ENCODE measurements around the gene CEACAM21. TPM values are rescaled to one million over a fixed set of nuclear protein-coding genes. Genes with fewer than 3 reads are reported as not detected.
A peak's percentile ranks its signal among the peaks of the same experiment; 100 is the strongest.

The CEACAM21 gene
- total and polyA plus RNA-seq, 2 donors (not counting 1 experiment from before 2014, with no cell fraction given), result not detected

DNA sequence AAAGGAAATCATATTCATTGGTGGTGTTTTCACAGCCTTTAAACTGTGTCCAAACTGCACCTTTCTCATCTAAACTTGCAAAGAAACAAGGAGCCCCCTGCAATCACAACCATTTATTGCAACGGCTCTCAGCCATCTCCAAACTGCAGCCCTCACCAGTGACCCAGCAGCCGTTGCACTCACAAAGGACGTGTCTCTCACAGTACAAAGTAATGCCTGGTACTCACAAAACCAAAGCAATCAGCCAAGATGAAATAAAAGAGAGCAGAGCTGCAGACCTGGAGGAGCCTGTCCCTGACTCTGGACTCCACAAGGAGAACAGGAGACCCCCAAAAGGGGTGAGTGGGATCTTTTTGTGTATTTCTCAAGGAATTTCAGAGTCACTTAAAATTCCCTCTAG, 20.2 kb upstream of the CEACAM21 start:
- Histone ChIP-seq H3K4me1 (ENCODE audit: control insufficient read depth, extremely low read depth, insufficient read depth, low read length) (no peaks in the 10 kb centered on the region), H3K27me3 (ENCODE audit: control insufficient read depth, insufficient read depth, low read length) (no peaks in the 10 kb centered on the region), H3K4me3 (replicated peaks in 1 of 4; ENCODE audit: control extremely low read depth in 1 of 4, insufficient read depth in 1 of 4, low read depth in 3 of 4, low read length in 4 of 4) (no peak overlapping the region), H3K4me2 (ENCODE audit: extremely low read depth, insufficient read depth, low read length) (no peak overlapping the region), H4K20me1 (ENCODE audit: control insufficient read depth, extremely low read depth, insufficient read depth, low read length) (no peaks in the 10 kb centered on the region), H2AFZ (ENCODE audit: low read length) (no peak overlapping the region), H3K27ac (ENCODE audit: insufficient read depth, low read length) (no peak overlapping the region), H3K36me3 (ENCODE audit: control insufficient read depth, insufficient read depth, low read length) (no peaks in the 10 kb centered on the region), H3K9ac (ENCODE audit: insufficient read depth, low read length) (no peak overlapping the region), H3K9me3 (ENCODE audit: control insufficient read depth, insufficient read depth, low read depth, low read length) (no peaks in the 10 kb centered on the region), H3K79me2 (ENCODE audit: control insufficient read depth, insufficient read depth, low read length) (no peaks in the 10 kb centered on the region)
- DNase-seq (ENCODE audit: low read depth in 2 of 2), result no peak
- TF ChIP-seq, protein P1, sequence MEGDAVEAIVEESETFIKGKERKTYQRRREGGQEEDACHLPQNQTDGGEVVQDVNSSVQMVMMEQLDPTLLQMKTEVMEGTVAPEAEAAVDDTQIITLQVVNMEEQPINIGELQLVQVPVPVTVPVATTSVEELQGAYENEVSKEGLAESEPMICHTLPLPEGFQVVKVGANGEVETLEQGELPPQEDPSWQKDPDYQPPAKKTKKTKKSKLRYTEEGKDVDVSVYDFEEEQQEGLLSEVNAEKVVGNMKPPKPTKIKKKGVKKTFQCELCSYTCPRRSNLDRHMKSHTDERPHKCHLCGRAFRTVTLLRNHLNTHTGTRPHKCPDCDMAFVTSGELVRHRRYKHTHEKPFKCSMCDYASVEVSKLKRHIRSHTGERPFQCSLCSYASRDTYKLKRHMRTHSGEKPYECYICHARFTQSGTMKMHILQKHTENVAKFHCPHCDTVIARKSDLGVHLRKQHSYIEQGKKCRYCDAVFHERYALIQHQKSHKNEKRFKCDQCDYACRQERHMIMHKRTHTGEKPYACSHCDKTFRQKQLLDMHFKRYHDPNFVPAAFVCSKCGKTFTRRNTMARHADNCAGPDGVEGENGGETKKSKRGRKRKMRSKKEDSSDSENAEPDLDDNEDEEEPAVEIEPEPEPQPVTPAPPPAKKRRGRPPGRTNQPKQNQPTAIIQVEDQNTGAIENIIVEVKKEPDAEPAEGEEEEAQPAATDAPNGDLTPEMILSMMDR (conservative IDR thresholded peaks at IDR 0.05 in 1 of 2, IDR thresholded peaks at IDR 0.05 in 1 of 2; ENCODE audit: low read depth in 1 of 2, low read length in 2 of 2), result no peak
- TF ChIP-seq EZH2 (IDR thresholded peaks at IDR 0.05; ENCODE audit: low read length, missing control alignments), result no peak

DNA sequence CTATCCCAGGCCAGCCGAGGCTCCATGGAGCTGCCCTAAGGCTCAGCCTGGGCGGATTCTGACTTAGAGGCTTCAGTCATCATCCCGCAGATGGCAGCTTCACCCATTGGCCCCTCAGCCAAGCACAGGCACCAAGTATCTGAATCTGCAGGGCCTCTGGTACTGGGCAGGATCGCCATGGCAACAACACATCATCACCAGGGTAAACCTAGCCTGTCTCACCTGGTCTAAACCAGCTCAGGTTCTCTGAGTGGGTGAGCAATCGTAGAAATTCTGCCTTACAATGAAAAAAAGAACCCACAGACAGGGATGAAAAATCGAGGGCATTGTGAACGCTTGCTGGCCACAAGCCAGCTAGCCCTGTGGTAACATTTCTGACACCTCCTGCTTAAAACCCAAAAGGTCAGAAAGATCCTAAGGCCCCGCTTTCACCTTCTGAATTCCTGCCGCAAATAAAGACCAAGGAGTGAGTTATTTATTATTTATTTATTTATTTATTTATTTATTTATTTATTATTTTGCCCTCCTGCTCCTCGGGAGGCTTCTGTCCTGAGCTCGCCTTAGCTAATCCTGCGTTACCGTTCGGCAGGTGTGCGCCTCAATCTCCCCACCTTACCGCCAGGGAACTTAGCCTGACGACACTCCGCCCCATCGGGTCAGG, 12.0 kb upstream of the CEACAM21 start:
- H2AFZ ChIP-seq (ENCODE audit: low read length), result no peak overlapping the region
- no peak overlapping the region for H3K9ac ChIP-seq (ENCODE audit: insufficient read depth, low read length)
- peaks cover 8% of the 10 kb centered on the region for H3K27me3 ChIP-seq (ENCODE audit: control insufficient read depth, insufficient read depth, low read length)
- TF ChIP-seq, protein P1 (conservative IDR thresholded peaks at IDR 0.05 in 1 of 2, IDR thresholded peaks at IDR 0.05 in 1 of 2; ENCODE audit: low read depth in 1 of 2, low read length in 2 of 2), result no peak
- peak; percentile 5 for TF ChIP-seq EZH2 (IDR thresholded peaks at IDR 0.05; ENCODE audit: low read length, missing control alignments)
- H3K4me2 ChIP-seq (ENCODE audit: extremely low read depth, insufficient read depth, low read length), result no peak overlapping the region
- H4K20me1 ChIP-seq (ENCODE audit: control insufficient read depth, extremely low read depth, insufficient read depth, low read length), result no peaks in the 10 kb centered on the region
- H3K27ac ChIP-seq (ENCODE audit: insufficient read depth, low read length), result no peak overlapping the region
- H3K9me3 ChIP-seq (ENCODE audit: control insufficient read depth, insufficient read depth, low read depth, low read length), result no peaks in the 10 kb centered on the region
- no peaks in the 10 kb centered on the region for H3K4me1 ChIP-seq (ENCODE audit: control insufficient read depth, extremely low read depth, insufficient read depth, low read length)
- no peaks in the 10 kb centered on the region for H3K36me3 ChIP-seq (ENCODE audit: control insufficient read depth, insufficient read depth, low read length)
- H3K4me3 ChIP-seq (replicated peaks in 1 of 4; ENCODE audit: control extremely low read depth in 1 of 4, insufficient read depth in 1 of 4, low read depth in 3 of 4, low read length in 4 of 4), result no peak overlapping the region
- no peaks in the 10 kb centered on the region for H3K79me2 ChIP-seq (ENCODE audit: control insufficient read depth, insufficient read depth, low read length)
- DNase-seq (ENCODE audit: low read depth in 2 of 2), result no peak

DNA sequence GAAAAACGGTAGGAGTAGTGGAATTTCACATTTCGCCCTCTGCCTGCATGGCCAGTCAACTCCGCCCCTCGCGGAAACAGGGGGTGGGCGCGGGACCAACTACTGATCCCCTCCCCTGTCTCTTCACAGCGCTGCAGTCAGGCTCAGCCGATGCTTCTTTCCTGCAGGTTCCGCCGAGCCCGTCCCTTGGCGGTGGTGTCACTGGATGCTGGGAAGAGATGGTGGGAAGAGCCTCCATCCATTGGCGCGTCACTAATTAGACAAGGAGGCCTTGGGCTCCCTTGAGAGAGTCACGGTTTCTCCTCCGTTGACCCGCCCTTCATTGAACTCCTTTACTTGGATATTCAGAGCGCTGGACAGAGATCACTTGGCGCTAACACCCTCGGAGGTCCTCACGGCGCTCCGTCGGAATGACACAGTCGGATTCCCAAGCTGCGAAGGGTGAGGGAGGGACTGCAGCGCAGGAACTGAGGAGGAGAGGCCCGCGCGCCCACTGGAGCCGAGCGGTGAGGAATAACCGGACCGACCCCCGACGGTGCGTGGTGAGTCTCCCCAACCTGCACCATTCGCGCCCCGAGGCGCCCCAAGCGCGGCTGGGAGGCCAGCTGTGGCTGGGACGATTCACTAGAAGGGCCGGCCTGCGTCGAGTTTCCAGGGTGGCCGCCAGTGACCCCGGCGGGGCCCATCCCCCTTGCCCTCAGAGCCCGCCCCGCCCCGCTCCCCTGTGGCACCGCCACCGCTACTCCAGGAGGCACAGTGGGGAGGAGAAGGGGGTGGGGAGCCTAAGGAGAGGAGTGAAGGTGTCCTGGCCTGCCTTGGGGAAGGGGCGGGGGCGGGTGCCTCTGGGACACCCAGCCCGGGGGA, 11.2 kb upstream of the CEACAM21 start:
- Histone ChIP-seq H3K27ac (ENCODE audit: insufficient read depth, low read length) (no peak overlapping the region), H3K79me2 (ENCODE audit: control insufficient read depth, insufficient read depth, low read length) (no peaks in the 10 kb centered on the region), H3K9ac (ENCODE audit: insufficient read depth, low read length) (no peak overlapping the region), H3K4me3 (replicated peaks in 1 of 4; ENCODE audit: control extremely low read depth in 1 of 4, insufficient read depth in 1 of 4, low read depth in 3 of 4, low read length in 4 of 4) (no peak overlapping the region), H3K4me2 (ENCODE audit: extremely low read depth, insufficient read depth, low read length) (no peak overlapping the region), H3K4me1 (ENCODE audit: control insufficient read depth, extremely low read depth, insufficient read depth, low read length) (no peaks in the 10 kb centered on the region), H3K9me3 (ENCODE audit: control insufficient read depth, insufficient read depth, low read depth, low read length) (no peaks in the 10 kb centered on the region), H2AFZ (ENCODE audit: low read length) (no peak overlapping the region), H4K20me1 (ENCODE audit: control insufficient read depth, extremely low read depth, insufficient read depth, low read length) (no peaks in the 10 kb centered on the region), H3K27me3 (ENCODE audit: control insufficient read depth, insufficient read depth, low read length) (peaks cover 8% of the 10 kb centered on the region), H3K36me3 (ENCODE audit: control insufficient read depth, insufficient read depth, low read length) (no peaks in the 10 kb centered on the region)
- no peak for DNase-seq (ENCODE audit: low read depth in 2 of 2)
- peak; percentile 84 for TF ChIP-seq EZH2 (IDR thresholded peaks at IDR 0.05; ENCODE audit: low read length, missing control alignments)
- TF ChIP-seq, protein P1 (conservative IDR thresholded peaks at IDR 0.05 in 1 of 2, IDR thresholded peaks at IDR 0.05 in 1 of 2; ENCODE audit: low read depth in 1 of 2, low read length in 2 of 2), result no peak
